Muscle layer of duodenum (tissue), 2 donors: Measurements from ENCODE around the gene ZNF195.
"Not testable (repeated sequence)": the region's sequence is repeated elsewhere in the genome, so short reads cannot be mapped to it uniquely, and the experiment has no call there.

Experiments used
- H3K27ac ChIP-seq: one replicate; pipeline ENCODE4 v1.7.0; 2013; ENCODE audit warnings: mild to moderate bottlenecking, low read length
- H3K27me3 ChIP-seq: one replicate; pipeline ENCODE4 v1.7.0; 2013; ENCODE audit warnings: low read depth, mild to moderate bottlenecking, control low read depth, low read length
- H3K36me3 ChIP-seq, 2 donors: one replicate each; pipeline ENCODE4 v1.7.0; 2013; ENCODE audit warnings: low read length in 2 of 2, control low read depth in 1 of 2, mild to moderate bottlenecking in 1 of 2; ENCODE audit not compliant: insufficient read depth in 2 of 2, control insufficient read depth in 1 of 2
- H3K4me1 ChIP-seq, 2 donors: one replicate each; pipeline ENCODE4 v1.7.0; 2013; ENCODE audit warnings: low read length in 2 of 2, mild to moderate bottlenecking in 2 of 2, control low read depth in 1 of 2, moderate library complexity in 1 of 2; ENCODE audit not compliant: insufficient read depth in 2 of 2, control insufficient read depth in 1 of 2
- H3K4me3 ChIP-seq, 2 donors: one replicate each; pipeline ENCODE4 v1.7.0; 2013; ENCODE audit warnings: low read length in 2 of 2, low read depth in 1 of 2, mild to moderate bottlenecking in 1 of 2
- H3K9me3 ChIP-seq, 2 donors: one replicate each; pipeline ENCODE4 v1.7.0; 2013; ENCODE audit warnings: low read length in 2 of 2, control low read depth in 1 of 2, mild to moderate bottlenecking in 1 of 2; ENCODE audit not compliant: control insufficient read depth in 1 of 2
- donor health status: healthy.

Gene ZNF195

GRCh38 chr11:3344327-3345174, 34.4 kb downstream of the ZNF195 start:
- H3K27me3 ChIP-seq = no peaks in the 10 kb centered on the region
- H3K36me3 ChIP-seq = no peaks in the 10 kb centered on the region
- H3K27ac ChIP-seq = no peak overlapping the region
- H3K4me3 ChIP-seq = no peak overlapping the region
- H3K4me1 ChIP-seq = no peaks in the 10 kb centered on the region
- H3K9me3 ChIP-seq = peaks cover 3 to 5% of the 10 kb centered on the region in 2 donors

GRCh38 chr11:3342709-3343108, 36.2 kb downstream of the ZNF195 start:
- Histone ChIP-seq H3K27ac (no peak overlapping the region), H3K36me3 (no peaks in the 10 kb centered on the region), H3K9me3 (peaks cover 3 to 5% of the 10 kb centered on the region in 2 donors), H3K27me3 (no peaks in the 10 kb centered on the region), H3K4me1 (no peaks in the 10 kb centered on the region), H3K4me3 (no peak overlapping the region)

GRCh38 chr11:3341298-3341697, 37.6 kb downstream of the ZNF195 start:
- Histone ChIP-seq H3K36me3 (no peaks in the 10 kb centered on the region), H3K27me3 (no peaks in the 10 kb centered on the region), H3K4me3 (no peak overlapping the region), H3K9me3 (no peaks in the 10 kb centered on the region), H3K4me1 (no peaks in the 10 kb centered on the region), H3K27ac (no peak overlapping the region)

- Histone ChIP-seq H3K36me3 (no peaks in the 10 kb centered on the region), H3K4me3 (no peak overlapping the region)
Observed at GRCh38 chr11:3340025-3340424, 38.9 kb downstream of the ZNF195 start.

GRCh38 chr11:3339340-3339624, 39.7 kb downstream of the ZNF195 start:
- Histone ChIP-seq H3K36me3 (no peaks in the 10 kb centered on the region), H3K27ac (no peak overlapping the region), H3K27me3 (no peaks in the 10 kb centered on the region), H3K4me3 (no peak overlapping the region), H3K4me1 (no peaks in the 10 kb centered on the region), H3K9me3 (no peaks in the 10 kb centered on the region)

More at GRCh38 chr11:3340025-3340424, 38.9 kb downstream of the ZNF195 start:
- Histone ChIP-seq H3K4me1 (no peaks in the 10 kb centered on the region), H3K9me3 (no peaks in the 10 kb centered on the region), H3K27me3 (no peaks in the 10 kb centered on the region), H3K27ac (no peak overlapping the region)

- no peaks in the 10 kb centered on the region for H3K9me3 ChIP-seq
- no peaks in the 10 kb centered on the region for H3K27me3 ChIP-seq
- no peaks in the 10 kb centered on the region for H3K4me1 ChIP-seq
- H3K36me3 ChIP-seq = no peaks in the 10 kb centered on the region
- no peak overlapping the region for H3K4me3 ChIP-seq
- H3K27ac ChIP-seq = no peak overlapping the region
Observed at GRCh38 chr11:3338569-3339339, 40.2 kb downstream of the ZNF195 start.

- H3K36me3 ChIP-seq = not testable (repeated sequence)
Observed at GRCh38 chr11:3336420-3336819, 42.5 kb downstream of the ZNF195 start.

DNA sequence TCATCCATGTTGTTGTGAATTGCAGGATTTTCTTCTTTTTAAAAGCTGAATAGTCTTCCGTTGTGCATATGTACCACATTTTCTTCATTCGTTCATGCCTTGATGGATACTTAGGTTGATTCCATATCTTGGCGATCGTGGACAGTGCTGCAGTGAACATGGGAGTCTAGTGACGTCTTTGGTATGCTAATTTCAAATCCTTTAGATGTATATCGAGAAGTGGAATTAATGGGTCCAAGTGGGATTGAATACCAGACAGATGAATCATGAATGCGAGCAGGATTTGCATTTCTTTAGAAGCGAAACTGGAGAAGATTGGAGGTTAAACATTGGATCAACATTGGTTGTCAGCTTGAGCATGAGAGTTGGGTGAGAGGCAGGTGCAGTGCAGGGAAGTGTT, 45.8 kb downstream of the ZNF195 start:
- not testable (repeated sequence) for H3K4me1 ChIP-seq, H3K36me3 ChIP-seq

More at GRCh38 chr11:3336420-3336819, 42.5 kb downstream of the ZNF195 start:
- not testable (repeated sequence) for H3K27ac ChIP-seq, H3K4me3 ChIP-seq, H3K27me3 ChIP-seq, H3K4me1 ChIP-seq, H3K9me3 ChIP-seq

DNA sequence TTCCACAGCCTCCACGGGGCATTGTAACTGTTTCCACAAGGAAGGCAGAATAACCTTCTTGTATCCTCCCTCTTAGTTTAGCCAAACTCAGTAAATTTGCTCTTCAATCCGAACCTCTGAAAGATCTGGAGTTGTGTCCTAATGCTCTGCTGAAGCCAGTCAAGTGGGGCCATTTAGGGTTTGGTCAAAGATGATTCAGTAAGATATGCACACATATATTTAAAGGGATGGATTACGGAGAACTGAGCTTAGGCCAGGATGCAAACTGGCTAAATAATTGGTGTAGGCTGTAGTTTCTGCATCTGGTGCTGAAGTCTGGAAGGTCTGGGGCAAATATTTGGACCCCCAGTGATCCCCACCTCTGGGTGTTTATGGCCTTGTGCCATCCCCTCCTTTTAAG, 47.9 kb downstream of the ZNF195 start:
- not testable (repeated sequence) for H3K27me3 ChIP-seq, H3K4me1 ChIP-seq, H3K4me3 ChIP-seq, H3K36me3 ChIP-seq, H3K27ac ChIP-seq, H3K9me3 ChIP-seq

More for the DNA sequence above, 45.8 kb downstream of the ZNF195 start:
- not testable (repeated sequence) for H3K27ac ChIP-seq, H3K9me3 ChIP-seq, H3K4me3 ChIP-seq, H3K27me3 ChIP-seq

DNA sequence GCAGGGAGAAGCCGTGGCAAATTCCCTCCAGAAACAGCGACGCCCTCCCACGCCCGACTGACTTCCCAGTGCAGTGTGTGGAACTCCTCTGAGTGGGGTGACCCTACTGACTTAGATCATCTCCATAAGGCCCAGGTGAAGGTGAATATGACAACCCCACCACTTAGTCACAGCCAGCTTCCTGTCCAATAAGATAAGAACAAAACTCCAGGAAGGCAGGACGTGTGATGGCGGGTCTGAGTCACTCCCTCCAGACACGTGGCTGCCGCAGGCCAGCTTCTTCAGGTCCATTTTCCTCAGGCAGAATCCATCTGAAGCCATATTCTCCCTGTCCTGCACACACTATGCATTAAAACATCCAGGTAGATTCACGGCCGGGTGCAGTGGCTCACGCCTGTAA, 48.9 kb downstream of the ZNF195 start:
- not testable (repeated sequence) for H3K4me1 ChIP-seq, H3K36me3 ChIP-seq, H3K4me3 ChIP-seq, H3K27me3 ChIP-seq, H3K27ac ChIP-seq, H3K9me3 ChIP-seq

DNA sequence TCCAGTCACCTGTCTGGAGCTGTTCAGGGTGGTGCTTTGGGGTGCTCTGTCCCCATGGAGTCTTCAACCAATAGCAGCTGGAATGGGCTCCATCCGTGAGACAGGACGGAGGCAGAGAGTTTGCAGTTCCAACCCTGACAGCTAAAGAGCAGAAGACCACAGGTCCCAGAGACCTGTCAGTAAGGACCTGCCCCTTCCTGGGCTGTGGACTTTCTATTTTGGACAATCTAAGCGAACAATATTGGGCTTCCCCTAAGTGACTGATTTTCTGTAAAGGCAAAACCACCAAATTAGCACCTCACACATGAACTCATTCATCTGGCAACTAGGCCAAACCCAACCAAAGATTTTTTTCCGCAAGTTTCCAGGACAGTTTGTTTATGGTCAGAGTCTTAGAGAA, 50.4 kb downstream of the ZNF195 start:
- not testable (repeated sequence) for H3K27ac ChIP-seq, H3K36me3 ChIP-seq, H3K4me3 ChIP-seq, H3K9me3 ChIP-seq, H3K4me1 ChIP-seq, H3K27me3 ChIP-seq
